GM18868 (cell line): ENCODE data around the gene CDC20.
A peak's percentile ranks its signal among the peaks of the same experiment; 100 is the strongest.
"Not testable (repeated sequence)": the region's sequence is repeated elsewhere in the genome, so short reads cannot be mapped to it uniquely, and the experiment has no call there.

ENCODE experiments used
- ATAC-seq: cut with Tn5 transposase; IDR thresholded peaks from one replicate; pipeline ENCODE4 v1.9.1; 2021; ENCODE audit warnings: mild to moderate bottlenecking, moderate library complexity; ENCODE audit not compliant: unreplicated experiment

Gene CDC20

GRCh38 chr1:43379476-43379875, 20.7 kb downstream of the CDC20 start:
- no peak for ATAC-seq

DNA sequence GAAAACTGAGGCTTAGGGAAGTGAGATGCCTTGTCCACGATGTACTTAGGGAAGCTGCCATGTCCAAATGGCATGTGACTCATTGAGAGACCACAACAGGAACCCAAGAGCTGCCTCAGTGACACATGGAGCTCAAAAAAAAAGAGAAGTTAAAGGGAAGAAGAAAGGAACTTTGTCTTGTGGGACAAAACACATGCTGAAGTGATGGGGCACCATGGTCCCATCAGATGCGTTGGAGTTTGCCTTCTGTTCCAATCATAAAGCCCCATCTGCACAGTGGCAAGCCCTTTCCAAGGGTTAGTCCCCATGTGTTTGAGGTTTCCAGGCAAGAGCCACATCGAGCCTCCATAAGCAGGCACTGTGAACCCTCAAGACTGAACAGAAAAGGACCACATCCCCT, 22.8 kb downstream of the CDC20 start:
- no peak for ATAC-seq

- ATAC-seq, result no peak
These were observed 23.4 kb downstream of the CDC20 start for GRCh38 chr1:43382027-43382779.

GRCh38 chr1:43383449-43383848, 24.7 kb downstream of the CDC20 start:
- no peak for ATAC-seq

DNA sequence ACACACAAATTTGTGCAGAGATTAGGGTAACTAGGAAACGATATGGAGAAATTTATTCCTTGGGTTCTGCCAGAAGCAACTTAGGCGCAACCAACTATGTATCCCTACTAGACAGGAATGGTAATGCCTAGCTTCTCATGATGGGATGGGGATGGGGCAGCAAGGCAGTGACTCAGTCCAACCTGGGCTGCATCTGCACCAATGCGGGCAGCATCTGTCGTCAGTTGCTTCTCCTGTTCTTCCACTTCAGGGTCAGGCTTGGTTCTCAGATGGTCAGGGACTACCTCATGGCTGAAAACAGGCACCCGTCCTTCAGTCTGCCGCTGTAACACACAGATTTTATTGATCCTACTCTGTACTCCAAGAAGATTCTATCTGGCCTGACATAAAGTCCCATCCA, 27.9 kb downstream of the CDC20 start:
- ATAC-seq, result no peak

GRCh38 chr1:43387976-43388599, 29.3 kb downstream of the CDC20 start:
- no peak for ATAC-seq

GRCh38 chr1:43388613-43389012, 29.8 kb downstream of the CDC20 start:
- ATAC-seq, result no peak

DNA sequence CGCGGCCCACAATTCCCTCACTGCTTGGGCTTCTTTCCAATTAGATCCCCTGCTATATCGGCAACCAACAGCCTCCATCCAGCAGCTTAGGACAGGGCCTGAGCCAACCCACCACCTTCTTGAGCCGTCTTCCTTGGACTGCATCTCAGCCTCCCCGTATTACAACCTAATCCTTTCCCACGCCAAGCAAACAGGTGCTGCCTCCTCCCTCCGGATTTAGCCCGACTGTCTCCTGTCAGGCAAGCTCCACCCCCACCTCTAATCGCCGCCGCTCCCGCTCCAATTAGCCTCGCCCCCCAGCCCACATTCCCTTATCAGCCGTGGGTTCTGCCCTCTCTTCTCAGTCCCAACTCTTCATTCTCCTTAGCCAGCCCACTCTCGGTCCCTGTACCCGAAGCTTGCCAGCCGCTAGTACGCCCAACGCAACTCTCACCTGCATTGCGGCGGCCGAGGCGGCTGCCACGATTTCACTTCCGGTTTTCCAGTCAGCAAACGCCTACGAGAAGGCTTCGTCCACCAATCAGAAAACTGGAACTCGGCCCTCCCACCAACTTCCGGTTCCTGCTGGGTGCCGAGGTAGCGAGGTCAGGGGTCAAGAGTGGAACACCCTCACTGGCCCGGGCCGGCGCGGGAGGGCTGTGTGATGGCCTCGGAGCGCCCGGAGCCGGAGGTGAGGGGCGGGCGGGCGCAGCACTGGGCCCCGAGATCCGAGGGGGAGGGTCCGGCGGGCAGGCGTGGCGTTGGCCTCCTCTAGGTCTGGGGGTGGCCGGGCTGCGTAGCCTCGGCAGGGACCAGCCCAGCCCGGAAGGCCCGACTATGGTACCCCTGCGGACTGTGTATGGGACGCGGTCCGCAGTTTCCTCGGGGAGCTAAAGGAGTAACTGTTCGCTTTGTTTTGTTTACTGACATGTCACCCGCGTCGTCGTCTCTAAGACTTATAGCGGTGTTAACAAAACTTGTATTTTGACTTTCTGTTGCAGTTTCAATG, 30.8 kb downstream of the CDC20 start, which contains the start of the genes MED8 and SZT2:
Gene MED8 (minus strand): TSS at position 475 of the 988 bp plus-strand sequence. CDS start 36 bp downstream, at position 439.
Gene SZT2 (plus strand): TSS at position 574 of the 988 bp plus-strand sequence. CDS start 70 bp downstream, at position 644.
- ATAC-seq, result peak; percentile 72

GRCh38 chr1:43392702-43393101, 33.9 kb downstream of the CDC20 start:
- ATAC-seq, result no peak

GRCh38 chr1:43395523-43395922, 36.7 kb downstream of the CDC20 start:
- no peak for ATAC-seq

DNA sequence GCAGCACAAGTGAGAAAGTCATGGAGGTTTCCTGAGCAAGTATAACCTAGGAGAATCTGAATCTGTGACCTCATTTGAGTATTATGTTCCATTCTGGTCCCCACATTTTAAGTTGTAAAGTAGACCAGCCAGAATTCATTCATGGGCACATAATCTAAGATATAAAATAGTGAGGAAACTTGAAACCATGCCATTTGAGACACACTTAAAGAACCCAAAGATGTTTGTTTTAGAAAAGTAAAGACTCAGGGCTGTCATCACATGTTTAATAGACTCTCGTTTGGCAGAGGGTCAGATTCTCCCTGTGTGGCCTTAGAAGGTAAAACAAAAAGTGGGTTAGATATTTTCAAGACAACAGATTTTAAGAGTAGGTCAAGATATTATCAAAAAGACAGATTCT, 37.3 kb downstream of the CDC20 start:
- no peak for ATAC-seq

- ATAC-seq, result no peak
These were observed 39.4 kb downstream of the CDC20 start for GRCh38 chr1:43398227-43398626.

DNA sequence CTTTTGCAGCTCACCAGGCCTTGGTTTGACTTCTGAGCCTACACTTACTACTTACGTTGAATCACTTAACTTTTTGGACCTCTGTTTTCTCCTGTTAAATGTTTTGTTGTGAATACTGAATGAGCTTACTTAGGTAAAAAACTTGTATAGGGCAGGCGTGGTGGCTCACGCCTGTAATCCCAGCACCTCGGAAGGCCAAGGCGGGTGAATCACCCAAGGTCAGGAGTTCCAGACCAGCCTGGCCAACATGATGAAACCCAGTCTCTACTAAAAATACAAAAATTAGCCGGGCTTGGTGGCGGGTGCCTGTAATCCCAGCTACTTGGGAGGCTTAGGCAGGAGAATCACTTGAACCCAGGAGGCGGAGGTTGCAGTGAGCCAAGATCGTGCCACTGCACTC, 41.7 kb downstream of the CDC20 start:
- ATAC-seq, result not testable (repeated sequence)

DNA sequence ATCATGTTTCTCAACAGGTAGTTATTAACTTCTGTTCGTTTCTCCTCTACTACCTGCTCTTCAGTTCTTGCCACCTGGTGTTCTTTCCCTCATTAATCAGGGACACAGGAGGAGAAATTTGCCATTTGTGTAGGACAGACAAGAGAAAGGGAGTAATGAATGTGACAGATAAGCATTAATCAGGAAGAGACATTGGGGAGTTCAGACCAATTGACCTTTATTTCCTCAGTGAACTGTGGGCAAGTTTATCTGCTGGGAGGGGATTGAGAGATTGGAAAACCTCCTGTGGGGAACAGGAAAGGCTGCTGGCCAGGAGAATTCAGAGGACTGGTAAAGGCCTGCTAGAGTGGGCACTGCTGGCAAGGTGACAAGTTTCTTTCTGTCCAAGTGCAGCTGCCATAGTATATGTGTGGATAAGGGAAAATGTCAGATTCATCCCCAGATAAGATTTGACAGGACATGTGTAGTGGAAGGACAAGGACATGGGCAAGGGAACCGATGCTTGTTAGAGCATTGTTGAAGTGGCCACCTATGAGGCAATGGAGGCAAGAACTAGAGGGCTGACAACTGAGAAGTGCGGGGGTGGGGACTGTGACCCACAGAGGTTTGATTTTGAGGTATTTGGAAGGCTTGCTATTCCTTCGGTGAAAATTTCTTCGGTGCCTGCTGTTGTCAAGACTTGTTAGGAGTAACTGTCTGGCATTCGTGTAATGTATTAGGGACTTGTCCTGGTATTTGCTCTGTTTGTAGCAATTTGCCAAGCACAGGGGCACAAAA, 43.5 kb downstream of the CDC20 start:
- no peak for ATAC-seq

- no peak for ATAC-seq
These were observed 45.6 kb downstream of the CDC20 start for GRCh38 chr1:43404353-43404752.

- ATAC-seq, result no peak
These were observed 46.6 kb downstream of the CDC20 start for GRCh38 chr1:43405219-43405875.

DNA sequence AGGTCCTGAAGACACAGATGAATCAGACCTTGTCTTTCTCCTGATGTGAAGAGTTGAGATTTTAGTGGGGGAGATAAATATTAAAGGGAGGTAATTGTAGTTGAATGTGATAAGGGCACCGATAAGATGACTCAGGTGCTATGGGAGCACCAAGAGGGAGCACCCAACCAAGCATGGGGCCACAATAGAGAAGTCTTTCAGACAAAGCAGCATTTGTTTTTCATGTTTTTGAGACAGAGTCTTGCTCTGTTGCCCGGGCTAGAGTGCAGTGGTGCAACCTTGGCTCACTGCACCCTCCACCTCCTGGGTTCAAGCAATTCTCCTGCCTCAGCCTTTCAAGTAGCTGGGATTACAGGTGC, 47.1 kb downstream of the CDC20 start:
- ATAC-seq, result no peak

- ATAC-seq, result no peak
These were observed 51.8 kb downstream of the CDC20 start for GRCh38 chr1:43410571-43410970.
